GM18519 (cell line): Measurements from ENCODE around the gene SCTR.

Experiments
- ATAC-seq: cut with Tn5 transposase; IDR thresholded peaks from one replicate; pipeline ENCODE4 v1.9.1; 2021; ENCODE audit warnings: mild to moderate bottlenecking, moderate library complexity; ENCODE audit not compliant: unreplicated experiment, low FRiP score

SCTR gene

DNA sequence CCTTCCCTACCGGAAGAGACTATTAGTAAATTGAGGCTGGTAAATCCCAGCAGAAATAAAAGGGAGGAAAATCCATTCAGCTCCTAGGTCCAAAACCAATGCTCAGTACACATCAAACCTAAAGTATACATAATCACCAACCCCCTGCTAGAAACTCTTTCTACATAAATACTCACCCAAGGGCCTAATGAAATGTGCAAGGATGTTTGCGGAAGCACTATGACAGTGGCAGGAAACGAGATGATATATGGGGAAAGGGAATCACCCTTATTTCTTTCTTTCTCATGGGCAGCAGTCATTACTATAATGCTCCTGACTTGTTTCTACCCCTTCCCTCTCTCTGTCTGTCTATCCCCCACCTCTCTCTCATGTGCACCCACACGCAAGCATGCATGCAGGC is 1.3 kb upstream of the SCTR start:
- no peak for ATAC-seq

- no peak for ATAC-seq
These were observed 816 bp downstream of the SCTR start for GRCh38 chr2:119523383-119523951.

DNA sequence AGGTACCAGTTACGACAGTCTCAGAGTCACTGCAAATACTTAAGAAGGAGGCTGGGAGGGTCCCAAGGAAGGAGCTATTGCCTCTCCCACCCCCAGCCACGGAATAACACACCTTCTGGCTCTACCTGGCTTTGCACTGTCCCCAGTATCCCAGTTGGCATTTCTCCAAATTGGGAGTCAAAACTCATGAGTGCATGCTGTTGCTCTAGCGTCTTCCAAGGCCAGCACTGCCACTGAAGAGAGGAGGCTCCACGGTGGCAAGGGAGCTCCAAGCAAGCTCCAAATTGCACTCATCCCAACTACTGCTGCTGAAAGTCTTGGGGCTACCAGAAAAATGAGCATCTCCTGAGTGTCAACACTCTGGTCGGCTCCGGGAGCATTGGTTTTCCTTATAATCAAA is 1.6 kb downstream of the SCTR start:
- ATAC-seq: no peak

DNA sequence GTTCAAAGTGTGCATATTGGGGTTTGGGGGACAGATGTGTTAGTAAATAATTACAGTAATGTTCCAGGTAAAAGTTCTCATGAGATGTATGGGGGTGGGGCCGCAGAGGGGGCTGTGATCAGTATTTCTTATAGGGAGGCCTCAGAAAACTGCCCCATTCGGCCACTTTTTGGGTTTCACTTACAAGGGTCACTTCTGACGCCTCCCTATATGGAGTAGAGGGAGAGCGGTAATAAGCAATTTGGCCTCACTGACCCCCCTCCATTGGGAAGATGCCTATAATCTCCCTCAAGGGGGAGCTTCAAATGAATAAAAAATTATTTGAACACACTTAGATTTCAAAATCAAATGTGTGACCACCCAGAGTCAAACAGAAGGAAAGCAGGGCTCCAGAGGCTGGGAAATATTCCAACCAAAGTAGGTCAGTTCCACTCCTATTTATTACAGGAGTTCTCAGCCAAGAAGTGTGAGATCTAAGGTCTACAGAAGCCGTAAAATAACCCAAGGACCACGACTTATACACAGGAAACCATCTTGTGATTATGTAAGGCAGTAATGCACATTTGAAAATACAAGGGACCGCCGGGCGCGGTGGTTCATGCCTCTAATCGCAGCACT is 2.7 kb downstream of the SCTR start:
- no peak for ATAC-seq

DNA sequence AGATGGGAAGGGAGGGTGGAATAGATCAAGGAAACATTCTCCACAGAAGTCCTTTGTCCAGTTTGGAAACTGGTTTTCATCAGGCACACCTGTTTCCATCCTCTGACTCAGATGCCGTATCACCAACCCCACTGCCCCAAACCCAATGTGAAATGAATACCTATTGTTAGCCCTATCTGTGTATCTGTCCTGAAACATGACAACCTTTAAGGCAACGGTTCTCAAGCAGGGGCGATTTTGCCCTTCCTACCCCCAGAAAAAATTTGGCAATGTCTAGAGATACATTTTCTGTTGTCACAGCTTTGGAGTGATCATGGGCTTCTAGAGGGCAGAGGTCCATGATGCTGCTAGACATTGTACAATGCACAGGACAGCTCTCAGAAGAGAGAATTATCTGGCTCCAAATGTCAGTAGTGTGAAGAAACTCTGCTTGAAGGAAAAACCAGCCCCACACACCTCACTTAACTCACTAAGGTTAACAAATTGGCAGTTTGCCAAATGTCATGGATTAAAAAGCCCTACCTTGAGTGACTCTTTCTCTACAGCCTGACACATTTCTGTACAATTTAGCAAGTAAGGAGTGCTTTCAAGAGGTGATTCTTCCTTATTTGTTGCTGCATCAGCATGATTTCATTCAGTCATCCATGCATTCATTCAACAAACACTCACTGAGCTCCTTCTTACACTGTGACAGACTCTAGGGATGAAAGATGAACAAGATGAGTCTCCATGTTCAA is 3.4 kb downstream of the SCTR start:
- no peak for ATAC-seq

GRCh38 chr2:119519057-119519408 is 5.2 kb downstream of the SCTR start:
- no peak for ATAC-seq

DNA sequence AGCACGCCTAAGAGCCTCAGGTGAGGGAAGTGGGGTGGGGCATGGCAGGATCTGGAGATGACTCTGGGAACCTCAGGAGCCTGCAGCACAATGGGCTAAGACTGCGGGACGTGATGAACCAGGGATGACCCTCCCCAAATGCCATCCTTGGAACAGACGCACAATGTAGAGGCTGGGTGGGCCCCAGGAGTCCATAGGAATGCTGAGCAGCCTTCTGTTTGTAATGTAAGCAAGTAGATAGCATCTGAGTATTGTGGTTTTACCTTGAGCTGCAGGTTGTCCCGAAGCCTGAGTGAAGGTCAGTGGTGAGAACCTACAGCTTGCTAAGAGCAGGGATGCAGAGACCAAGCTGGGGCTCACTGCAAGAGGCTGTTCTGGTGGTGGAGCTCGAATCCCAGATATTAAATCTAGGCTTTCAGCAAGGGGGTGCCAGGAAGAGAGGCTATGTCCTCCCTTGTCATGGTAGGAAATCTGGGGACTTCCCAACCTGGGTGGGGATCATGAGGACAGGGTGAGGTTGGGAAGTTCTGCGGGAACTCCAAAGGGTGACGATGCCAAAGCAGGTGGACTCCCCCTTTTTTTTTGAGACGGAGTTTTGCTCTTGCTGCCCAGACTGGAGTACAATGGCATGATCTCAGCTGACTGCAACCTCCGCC is 5.8 kb downstream of the SCTR start:
- ATAC-seq: no peak

GRCh38 chr2:119517433-119517832 is 6.8 kb downstream of the SCTR start:
- peak; percentile 69 for ATAC-seq

- no peak for ATAC-seq
These were observed 8.2 kb downstream of the SCTR start for GRCh38 chr2:119516121-119516520.

DNA sequence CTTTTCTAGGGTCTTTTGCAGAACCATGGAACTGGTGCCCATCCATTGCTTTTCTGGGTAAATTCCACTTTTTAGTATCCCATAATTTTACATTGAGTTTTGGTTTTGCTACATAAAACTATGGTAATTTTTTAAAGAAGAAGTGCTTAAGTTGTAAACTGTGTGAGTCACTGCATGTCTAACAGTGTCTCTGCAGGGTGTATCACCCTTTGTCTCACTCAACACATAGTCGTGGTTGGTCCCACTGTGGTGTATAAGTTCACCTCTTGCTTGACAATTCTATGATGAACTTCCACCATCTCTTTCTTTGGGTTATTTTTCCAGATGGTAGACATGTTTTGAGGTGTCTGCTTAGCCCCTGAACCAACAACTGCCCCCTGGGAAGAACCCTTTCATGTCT is 10.5 kb downstream of the SCTR start:
- no peak for ATAC-seq

- no peak for ATAC-seq
These were observed 11.3 kb downstream of the SCTR start for GRCh38 chr2:119512946-119513345.

GRCh38 chr2:119511989-119512388 is 12.3 kb downstream of the SCTR start:
- no peak for ATAC-seq

- ATAC-seq: no peak
These were observed 15.5 kb downstream of the SCTR start for GRCh38 chr2:119508756-119509155.

- ATAC-seq: no peak
These were observed 27.6 kb downstream of the SCTR start for GRCh38 chr2:119496682-119497081.

GRCh38 chr2:119495948-119496347 is 28.3 kb downstream of the SCTR start:
- no peak for ATAC-seq

- no peak for ATAC-seq
These were observed 30.0 kb downstream of the SCTR start for GRCh38 chr2:119494163-119494790.

GRCh38 chr2:119491776-119492525 is 32.3 kb downstream of the SCTR start:
- no peak for ATAC-seq

DNA sequence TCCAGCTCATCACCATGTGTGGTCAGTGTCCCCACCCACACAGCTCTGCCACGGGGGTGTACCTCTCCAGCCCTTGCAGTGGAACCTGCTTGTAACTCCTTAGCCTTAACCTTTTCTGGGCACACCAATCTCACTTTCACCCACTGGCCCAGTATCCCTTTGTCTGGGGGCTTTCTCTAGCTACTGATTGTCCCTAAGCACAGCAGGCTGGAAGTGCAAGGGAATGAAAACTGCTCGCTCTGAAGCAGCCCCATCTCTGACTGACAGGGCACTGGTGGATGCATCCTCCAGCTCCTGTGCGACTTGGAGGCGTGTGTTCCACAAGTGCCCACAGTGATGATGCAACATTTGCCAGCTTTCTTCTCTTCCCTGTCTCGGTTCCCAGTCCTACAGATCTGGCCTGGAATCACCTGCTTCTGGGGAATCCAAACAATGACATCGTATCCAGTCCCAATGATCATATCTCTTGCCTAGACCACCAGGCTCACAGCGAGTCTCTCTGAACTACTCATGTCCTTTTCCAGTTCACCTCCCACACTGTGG is 33.6 kb downstream of the SCTR start:
- ATAC-seq: no peak

DNA sequence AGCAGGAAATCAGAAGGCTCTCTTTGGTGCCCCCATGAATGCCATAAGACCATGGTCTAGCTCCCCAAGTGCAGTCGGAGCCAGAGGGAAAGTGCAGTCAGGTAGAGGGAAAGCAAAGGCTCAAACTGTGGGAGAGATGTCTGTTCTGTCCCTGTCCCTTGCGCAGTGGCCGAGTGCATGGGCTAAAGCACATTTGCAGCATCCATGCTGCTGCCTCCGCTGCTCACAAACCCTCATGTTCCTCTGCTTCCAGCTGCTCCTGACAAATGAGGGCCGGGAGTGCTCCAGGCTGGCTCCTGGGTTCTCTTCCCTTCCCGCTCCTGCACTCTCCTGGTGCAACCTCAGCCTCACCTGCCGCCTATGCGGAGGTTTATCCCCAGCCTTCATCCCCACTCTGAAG is 34.2 kb downstream of the SCTR start:
- no peak for ATAC-seq

DNA sequence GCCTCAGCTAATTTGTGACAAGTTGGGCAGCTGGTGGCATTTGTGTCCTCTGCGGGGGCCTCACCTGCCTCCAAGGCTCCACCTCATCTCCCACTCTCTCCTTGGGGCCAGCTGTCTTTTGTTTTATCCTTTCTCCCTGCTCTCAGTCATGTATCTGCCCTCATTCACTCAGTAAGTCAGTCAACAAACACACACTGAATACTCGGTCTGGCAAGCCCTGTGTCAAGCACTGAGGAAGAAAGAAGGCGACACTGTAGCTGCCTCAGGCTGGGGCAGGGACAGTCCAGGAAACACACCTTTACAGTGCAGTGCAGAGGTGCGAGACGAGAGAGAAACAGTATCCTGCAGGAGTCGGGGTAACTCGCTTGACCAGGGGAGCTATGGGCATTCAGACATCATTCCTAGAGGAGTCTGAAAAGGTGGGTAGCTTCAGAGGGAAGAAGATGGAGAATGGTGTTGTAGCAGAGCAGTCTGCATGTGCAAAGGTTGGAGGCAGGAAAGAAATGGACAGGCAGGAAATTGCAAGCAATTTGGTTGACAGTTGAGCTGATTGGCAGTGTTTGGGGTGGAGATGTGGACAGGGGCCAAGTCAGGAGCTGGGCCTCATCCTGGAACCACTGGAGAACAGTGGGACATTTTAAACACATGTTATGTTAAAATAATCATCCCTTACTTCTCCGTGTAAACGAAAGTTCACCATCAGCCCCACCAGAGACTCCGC is 34.9 kb downstream of the SCTR start:
- no peak for ATAC-seq
